Naive thymus-derived CD8-positive, alpha-beta T cell (primary cell): ENCODE results near the gene MYOZ2. TPM values are rescaled to one million over a fixed set of nuclear protein-coding genes. Genes with fewer than 3 reads are reported as not detected.

Experiments
- ATAC-seq, 2 donors: fragments of 150-1000 bp; cut with Tn5 transposase in 1 of 2; sonication (Bioruptor Pico), chemical (Tn5 transposase) in 1 of 2; 1 replicate in 1 of 2; 2 replicates in 1 of 2; pipeline ENCODE4 v1.10.0; 2021; ENCODE audit warnings: mild to moderate bottlenecking in 2 of 2, moderate library complexity in 2 of 2
- POLR2A ChIA-PET: fragments of 350-600 bp; sonication (Branson Sonifier 250); formaldehyde crosslinking; loops from one replicate; lab custom pipeline; 2021; ENCODE audit warnings: antibody characterized with exemption; lab: Charles Lee
- DNase-seq, 10 donors: peaks; one replicate each; pipeline versions ENCODE4 v3.0.0 to v3.0.0-alpha.2; 2020 to 2022
- H3K27ac Mint-ChIP-seq, 10 donors: one replicate each; pipeline ENCODE4 v1.8.0; 2020 to 2022; ENCODE audit warnings: mild to moderate bottlenecking in 10 of 10, mixed read lengths in 10 of 10, moderate library complexity in 4 of 10, inconsistent platforms in 1 of 10
- H3K27me3 Mint-ChIP-seq, 5 donors: one replicate each; pipeline ENCODE4 v1.8.0; 2021 to 2022; ENCODE audit warnings: mixed read lengths in 5 of 5
- H3K36me3 Mint-ChIP-seq, 3 donors: one replicate each; pipeline ENCODE4 v1.8.0; 2020 to 2022; ENCODE audit warnings: mixed read lengths in 3 of 3, mild to moderate bottlenecking in 2 of 3, inconsistent platforms in 1 of 3
- H3K4me1 Mint-ChIP-seq, 4 donors: one replicate each; pipeline ENCODE4 v1.8.0; 2021 to 2022; ENCODE audit warnings: mixed read lengths in 4 of 4
- H3K4me3 Mint-ChIP-seq, 10 donors: one replicate each; pipeline ENCODE4 v1.8.0; 2020 to 2022; ENCODE audit warnings: mild to moderate bottlenecking in 10 of 10, mixed read lengths in 10 of 10, moderate library complexity in 6 of 10, inconsistent platforms in 1 of 10
- H3K9me3 Mint-ChIP-seq, 9 donors: one replicate each; pipeline ENCODE4 v1.8.0; 2020 to 2022; ENCODE audit warnings: mixed read lengths in 9 of 9, mild to moderate bottlenecking in 3 of 9, inconsistent platforms in 1 of 9, moderate library complexity in 1 of 9
- polyA plus RNA-seq, 3 donors: library from polyadenylated mRNA; unstranded; fragments of 300-500 nt; fragmentation: Illumina TruSeq; gene quantifications; one replicate each; pipeline ENCODE4 v1.2.3, GENCODE V29; 2021
- total RNA-seq, 8 experiments: library from RNA in 2 of 8; stranded (reverse) in 2 of 8; gene quantifications; one replicate each; pipeline ENCODE4 v1.2.3 and lab custom pipeline; 2021 to 2026

Gene MYOZ2
- total RNA-seq (not detected), polyA plus RNA-seq (not detected), total RNA-seq (lab: John Stamatoyannopoulos, UW) (0 reads per million in 6 experiments)

- Mint-ChIP-seq H3K4me3 (no peak within 1 kb of the TSS), H3K36me3 (no peaks in the 10 kb centered on the region), H3K9me3 (no peaks in the 10 kb centered on the region), H3K27me3 (no peaks in the 10 kb centered on the region), H3K4me1 (peaks cover 13 to 43% (median 33%) of the 10 kb centered on the region in 4 donors), H3K27ac (peak within 1 kb of the TSS in 4 of 10 donors; percentile 5 to 43 (median 12))
- DNase-seq (no peak), ATAC-seq (no peak)
- POLR2A ChIA-PET, result no interaction called here
Observed at GRCh38 chr4:119135721-119136121, at the start of gene MYOZ2. Gene MYOZ2, plus strand, starts transcription at chr4:119135832. Its CDS starts 694 bp downstream, at chr4:119136526.

DNA sequence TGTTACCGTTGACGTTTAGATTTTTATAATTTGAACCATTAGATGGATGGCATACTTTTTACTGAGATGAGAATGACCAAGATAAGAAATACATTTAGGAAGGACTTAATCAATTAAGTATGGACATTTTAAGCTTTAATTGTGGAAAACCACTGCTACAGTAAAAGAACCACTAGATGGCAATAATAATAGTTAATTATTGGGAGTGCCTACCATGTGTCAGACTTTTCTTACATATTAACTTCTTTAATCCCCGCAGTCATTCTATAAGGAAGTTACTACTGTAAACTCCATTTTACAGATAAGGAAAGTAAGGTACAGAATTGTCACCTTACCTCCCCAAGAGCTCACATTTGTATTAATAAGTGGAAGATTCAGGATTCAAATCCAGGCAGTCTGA lies 48.5 kb upstream of the MYOZ2 start:
- ATAC-seq, result no peak
- no peaks in the 10 kb centered on the region for H3K36me3 Mint-ChIP-seq

DNA sequence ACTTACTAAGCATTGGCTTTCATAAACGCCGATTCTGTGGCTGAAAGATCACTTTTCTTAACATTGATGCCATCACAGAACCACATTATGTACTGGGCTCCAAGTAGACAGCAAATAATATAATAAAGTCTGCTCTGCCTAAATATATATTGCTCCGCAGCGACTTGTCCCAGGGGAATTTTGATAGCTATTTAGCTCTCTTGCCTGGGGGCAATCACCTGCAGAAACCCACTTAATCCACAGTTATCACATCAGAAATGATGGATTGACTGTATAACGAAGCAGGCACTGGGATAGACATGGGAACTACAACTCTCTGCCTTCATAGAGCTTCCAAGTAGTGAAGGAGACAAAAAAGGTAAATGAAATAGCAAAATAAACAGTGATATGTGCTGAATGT lies 48.0 kb upstream of the MYOZ2 start:
- ATAC-seq (no peak), DNase-seq (no peak)
- Mint-ChIP-seq H3K27me3 (peaks cover 0 to 6% (median 0%) of the 10 kb centered on the region in 5 donors), H3K9me3 (no peaks in the 10 kb centered on the region), H3K36me3 (no peaks in the 10 kb centered on the region), H3K4me3 (no peak overlapping the region), H3K27ac (no peak overlapping the region), H3K4me1 (no peaks in the 10 kb centered on the region)
- POLR2A ChIA-PET, result no interaction called here

More for the DNA sequence above, 48.5 kb upstream of the MYOZ2 start:
- H3K4me1 Mint-ChIP-seq, result no peaks in the 10 kb centered on the region
- H3K27me3 Mint-ChIP-seq, result peaks cover 0 to 5% (median 0%) of the 10 kb centered on the region in 5 donors
- H3K9me3 Mint-ChIP-seq, result no peaks in the 10 kb centered on the region
- H3K27ac Mint-ChIP-seq, result no peak overlapping the region
- POLR2A ChIA-PET, result no interaction called here
- no peak overlapping the region for H3K4me3 Mint-ChIP-seq
- no peak for DNase-seq

GRCh38 chr4:119093042-119093827 lies 42.4 kb upstream of the MYOZ2 start:
- no peak overlapping the region for H3K27ac Mint-ChIP-seq
- no peak overlapping the region for H3K4me3 Mint-ChIP-seq
- no peak for ATAC-seq
- no peaks in the 10 kb centered on the region for H3K36me3 Mint-ChIP-seq
- POLR2A ChIA-PET, result no interaction called here
- H3K9me3 Mint-ChIP-seq, result peaks cover 0 to 3% (median 0%) of the 10 kb centered on the region in 9 donors
- H3K4me1 Mint-ChIP-seq, result peaks cover 0 to 3% (median 0%) of the 10 kb centered on the region in 4 donors
- peaks cover 3 to 26% (median 11%) of the 10 kb centered on the region in 5 donors for H3K27me3 Mint-ChIP-seq
- no peak for DNase-seq

GRCh38 chr4:119097282-119097900 lies 38.2 kb upstream of the MYOZ2 start:
- Mint-ChIP-seq H3K4me3 (no peak overlapping the region), H3K27me3 (peaks cover 3 to 26% (median 11%) of the 10 kb centered on the region in 5 donors), H3K4me1 (peaks cover 0 to 3% (median under 1%) of the 10 kb centered on the region in 4 donors), H3K36me3 (no peaks in the 10 kb centered on the region), H3K9me3 (peaks cover 0 to 3% (median 0%) of the 10 kb centered on the region in 9 donors), H3K27ac (no peak overlapping the region)
- no peak for ATAC-seq
- DNase-seq, result no peak
- POLR2A ChIA-PET, result no interaction called here

- Mint-ChIP-seq H3K27me3 (peaks cover 3 to 26% (median 11%) of the 10 kb centered on the region in 5 donors), H3K27ac (no peak overlapping the region), H3K9me3 (peaks cover 0 to 2% (median 0%) of the 10 kb centered on the region in 9 donors), H3K4me3 (no peak overlapping the region), H3K4me1 (peaks cover 0 to 5% (median 2%) of the 10 kb centered on the region in 4 donors), H3K36me3 (no peaks in the 10 kb centered on the region)
- ATAC-seq, result no peak
- no peak for DNase-seq
- POLR2A ChIA-PET, result no interaction called here
Observed at GRCh38 chr4:119098306-119098705, 37.3 kb upstream of the MYOZ2 start.

GRCh38 chr4:119099227-119099810 lies 36.3 kb upstream of the MYOZ2 start:
- ATAC-seq, result no peak
- Mint-ChIP-seq H3K36me3 (no peaks in the 10 kb centered on the region), H3K4me3 (no peak overlapping the region), H3K27ac (no peak overlapping the region), H3K4me1 (peaks cover 0 to 6% (median 2%) of the 10 kb centered on the region in 4 donors), H3K27me3 (peaks cover 3 to 26% (median 11%) of the 10 kb centered on the region in 5 donors), H3K9me3 (no peaks in the 10 kb centered on the region)
- POLR2A ChIA-PET, result no interaction called here
- DNase-seq, result no peak

DNA sequence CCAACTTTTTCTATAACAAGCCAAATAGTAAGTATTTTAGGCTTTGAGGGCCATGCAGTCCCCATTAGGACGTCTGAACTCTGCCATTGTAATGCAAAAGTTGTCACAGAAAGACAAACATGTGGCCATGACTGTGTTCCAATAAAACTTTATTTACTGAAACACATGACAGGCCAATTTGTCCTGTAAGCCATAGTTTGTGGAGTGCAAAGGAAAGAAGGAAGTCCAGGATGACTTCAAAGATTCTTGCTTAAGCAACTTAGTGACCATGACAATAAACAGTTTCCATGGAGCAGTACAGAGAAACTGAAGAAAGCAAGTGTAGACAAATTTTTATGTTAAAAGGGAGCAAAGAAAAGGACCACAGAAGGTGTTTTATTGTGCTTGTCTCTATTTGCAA lies 35.0 kb upstream of the MYOZ2 start:
- ATAC-seq, result no peak
- DNase-seq, result no peak
- Mint-ChIP-seq H3K27ac (no peak overlapping the region), H3K36me3 (no peaks in the 10 kb centered on the region), H3K9me3 (no peaks in the 10 kb centered on the region), H3K4me1 (peaks cover 0 to 15% (median 4%) of the 10 kb centered on the region in 4 donors), H3K4me3 (no peak overlapping the region), H3K27me3 (peaks cover 1 to 16% (median 4%) of the 10 kb centered on the region in 5 donors)
- POLR2A ChIA-PET, result no interaction called here

DNA sequence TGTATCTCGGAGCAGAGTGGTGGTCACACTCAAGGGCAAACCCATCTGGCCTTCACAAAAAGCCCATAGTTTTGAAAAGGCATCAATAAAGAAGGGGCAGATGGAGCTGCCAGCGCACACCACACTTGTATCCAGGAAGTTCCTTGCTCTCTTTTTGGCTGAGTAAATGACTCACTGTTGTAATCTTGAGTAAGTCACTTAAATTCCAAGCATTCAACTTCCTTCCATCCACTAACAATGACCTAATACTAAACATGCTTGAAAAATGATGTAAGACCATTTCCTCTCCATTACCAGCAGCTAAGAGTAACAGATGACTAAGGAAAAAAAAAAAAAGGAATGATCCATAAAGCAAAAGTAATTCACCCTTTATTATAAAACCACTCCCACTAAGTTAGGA lies 32.4 kb upstream of the MYOZ2 start:
- Mint-ChIP-seq H3K4me3 (no peak overlapping the region), H3K36me3 (no peaks in the 10 kb centered on the region), H3K27me3 (no peaks in the 10 kb centered on the region), H3K27ac (no peak overlapping the region), H3K4me1 (peaks cover 0 to 23% (median 5%) of the 10 kb centered on the region in 4 donors), H3K9me3 (no peaks in the 10 kb centered on the region)
- ATAC-seq (no peak), DNase-seq (no peak)
- POLR2A ChIA-PET, result no interaction called here

DNA sequence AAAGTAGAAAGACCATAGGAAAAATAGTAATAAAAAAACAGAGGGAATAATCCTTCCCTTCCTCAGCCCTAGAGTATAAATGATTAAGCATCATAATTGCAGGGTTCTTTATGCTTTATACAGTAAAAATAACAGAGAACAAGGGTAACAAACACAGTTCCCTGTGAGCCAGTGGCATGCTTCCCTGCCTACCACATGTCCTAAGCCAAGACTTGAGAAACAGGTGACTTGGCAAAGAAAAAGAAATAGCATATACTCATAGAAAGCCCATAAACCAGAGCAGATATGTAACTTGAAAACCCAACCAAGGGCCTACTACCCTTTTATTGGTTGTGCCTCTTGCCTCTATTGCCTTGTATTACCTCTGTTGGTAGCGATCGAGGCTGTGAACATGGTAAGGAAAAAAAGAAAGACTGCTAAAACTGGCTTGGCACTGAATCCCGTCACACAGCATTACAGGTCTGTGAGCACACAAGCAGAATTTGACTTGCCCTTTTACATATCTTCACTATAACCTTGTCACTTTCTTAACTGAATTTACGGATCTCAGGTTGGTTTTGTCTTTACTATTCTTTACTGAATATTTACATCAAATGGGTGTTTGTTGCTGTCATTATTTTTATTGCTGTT lies 30.9 kb upstream of the MYOZ2 start:
- ATAC-seq, result no peak
- POLR2A ChIA-PET, result no interaction called here
- H3K4me1 Mint-ChIP-seq, result peaks cover 0 to 23% (median 5%) of the 10 kb centered on the region in 4 donors
- no peaks in the 10 kb centered on the region for H3K9me3 Mint-ChIP-seq
- no peak for DNase-seq
- no peaks in the 10 kb centered on the region for H3K36me3 Mint-ChIP-seq
- no peak overlapping the region for H3K4me3 Mint-ChIP-seq
- H3K27ac Mint-ChIP-seq, result peak overlapping the region in 1 of 10 donors; percentile 77
- H3K27me3 Mint-ChIP-seq, result no peaks in the 10 kb centered on the region

DNA sequence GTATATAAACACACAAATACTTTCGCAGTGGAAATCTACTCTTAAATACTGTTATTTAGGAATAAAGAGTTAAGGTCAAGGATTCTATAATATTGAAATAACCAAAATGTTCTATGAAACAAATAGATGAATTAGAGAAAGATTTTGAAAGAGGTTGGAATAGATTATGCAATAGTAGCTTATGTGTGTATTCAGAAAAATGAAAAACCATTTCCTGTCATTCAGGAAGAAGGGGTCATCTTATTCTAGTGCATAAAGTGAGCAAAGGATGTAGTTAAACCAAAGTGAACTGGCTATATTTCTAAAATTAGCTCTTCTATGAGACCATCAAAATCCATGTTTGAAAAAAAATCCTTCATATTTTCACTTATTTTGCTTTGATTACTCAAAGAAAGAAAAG lies 30.0 kb upstream of the MYOZ2 start:
- no peak for ATAC-seq
- Mint-ChIP-seq H3K27ac (no peak overlapping the region), H3K9me3 (no peaks in the 10 kb centered on the region), H3K36me3 (no peaks in the 10 kb centered on the region), H3K4me3 (no peak overlapping the region), H3K27me3 (peaks cover 0 to 3% (median 0%) of the 10 kb centered on the region in 5 donors), H3K4me1 (peaks cover 0 to 23% (median 4%) of the 10 kb centered on the region in 4 donors)
- no peak for DNase-seq
- POLR2A ChIA-PET, result no interaction called here

- Mint-ChIP-seq H3K27me3 (peaks cover 0 to 3% (median 0%) of the 10 kb centered on the region in 5 donors), H3K4me3 (no peak overlapping the region), H3K36me3 (no peaks in the 10 kb centered on the region), H3K27ac (no peak overlapping the region), H3K9me3 (no peaks in the 10 kb centered on the region), H3K4me1 (peaks cover 0 to 23% (median 4%) of the 10 kb centered on the region in 4 donors)
- DNase-seq (no peak), ATAC-seq (no peak)
- POLR2A ChIA-PET, result no interaction called here
Observed at GRCh38 chr4:119106036-119107000, 29.3 kb upstream of the MYOZ2 start.
